22Rv1 (cell line): ENCODE data around the gene PTPRG.

ENCODE experiments used
- H3K27ac ChIP-seq: fragments of 450-650 bp; 2 replicates; pipeline ENCODE4 v1.5.1; 2017
- CTCF ChIP-seq: fragments of 450-650 bp; IDR thresholded peaks from 2 replicates; pipeline ENCODE4 v1.5.1; 2017; ENCODE audit warnings: mild to moderate bottlenecking
- ZFX ChIP-seq: fragments of 450-650 bp; IDR thresholded peaks from 2 replicates; pipeline ENCODE4 v1.6.1; 2017; ENCODE audit warnings: antibody characterized with exemption, borderline replicate concordance

The PTPRG gene

GRCh38 chr3:62073038-62073437, 511.7 kb downstream of the PTPRG start:
- TF ChIP-seq CTCF (no peak), ZFX (no peak)
- H3K27ac ChIP-seq = no peak overlapping the region

DNA sequence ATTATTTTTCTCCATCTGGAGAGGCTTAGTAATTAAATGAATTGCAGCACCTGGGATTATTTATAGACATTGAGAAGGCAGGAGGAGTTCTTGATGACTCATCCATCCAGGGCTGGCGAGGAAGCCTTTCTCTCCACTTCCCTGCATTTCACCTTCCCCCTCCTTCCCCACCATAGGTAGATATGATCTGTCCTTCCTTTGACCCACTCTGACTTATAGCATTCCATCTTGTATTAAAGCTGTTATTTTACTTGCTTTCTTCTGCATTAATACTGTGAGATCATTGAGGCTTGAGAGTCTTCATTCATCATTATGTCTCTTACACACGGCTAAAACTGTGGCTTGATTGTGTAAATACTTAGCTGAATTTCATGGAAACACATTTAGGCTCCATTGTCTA, 523.2 kb downstream of the PTPRG start:
- no peak overlapping the region for H3K27ac ChIP-seq
- TF ChIP-seq ZFX (no peak), CTCF (no peak)

- no peak overlapping the region for H3K27ac ChIP-seq
- TF ChIP-seq CTCF = no peak
- TF ChIP-seq ZFX = no peak
Observed at GRCh38 chr3:62088472-62089104, 527.2 kb downstream of the PTPRG start.

DNA sequence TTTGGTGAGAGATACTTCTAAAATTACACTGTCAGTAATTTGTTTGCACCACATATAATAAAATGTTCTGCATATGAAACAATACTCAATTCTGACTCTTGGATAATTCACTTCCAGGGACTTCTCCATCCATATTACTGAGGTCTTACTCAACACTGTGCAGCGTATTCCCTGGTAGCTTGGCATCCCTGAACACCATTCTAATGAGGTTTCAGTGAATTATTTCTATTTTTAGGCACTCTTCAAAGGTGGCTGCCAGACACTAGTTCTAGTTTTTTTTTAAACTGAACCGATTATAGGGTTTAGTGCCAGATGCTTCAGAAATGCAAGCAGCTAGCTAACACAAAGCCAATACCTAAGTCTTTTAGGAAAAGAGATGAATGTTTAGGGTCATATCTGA, 528.7 kb downstream of the PTPRG start:
- TF ChIP-seq ZFX = no peak
- no peak for TF ChIP-seq CTCF

GRCh38 chr3:62090519-62090918, 529.1 kb downstream of the PTPRG start:
- no peak overlapping the region for H3K27ac ChIP-seq
- TF ChIP-seq CTCF (no peak), ZFX (no peak)

More for the DNA sequence above, 528.7 kb downstream of the PTPRG start:
- H3K27ac ChIP-seq = no peak overlapping the region

DNA sequence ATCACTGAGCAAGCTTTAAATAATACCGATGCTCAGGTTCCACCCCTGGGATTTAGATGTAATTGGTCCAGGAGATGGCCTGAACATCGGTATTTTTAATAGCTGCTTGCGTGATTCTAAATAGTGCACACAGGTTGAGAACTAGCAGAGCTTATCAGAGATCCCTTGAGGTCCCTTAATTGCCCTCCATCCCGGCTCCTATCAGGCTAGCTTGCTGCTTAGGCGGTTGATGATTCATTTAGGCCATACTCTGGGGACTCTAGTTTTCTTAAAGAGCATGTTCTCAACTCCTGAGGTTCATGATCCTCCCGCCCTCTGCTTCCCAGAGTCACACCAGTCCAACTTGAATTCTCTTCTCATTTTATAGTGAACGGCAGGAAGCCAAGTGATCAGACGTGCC, 531.7 kb downstream of the PTPRG start:
- no peak for TF ChIP-seq ZFX
- TF ChIP-seq CTCF = no peak
- no peak overlapping the region for H3K27ac ChIP-seq

- no peak overlapping the region for H3K27ac ChIP-seq
- TF ChIP-seq ZFX = no peak
- no peak for TF ChIP-seq CTCF
Observed at GRCh38 chr3:62094461-62094860, 533.1 kb downstream of the PTPRG start.
